GM19239 (cell line): ENCODE data around the gene UGT2A3.
"Not testable (repeated sequence)": the region's sequence is repeated elsewhere in the genome, so short reads cannot be mapped to it uniquely, and the experiment has no call there.

ENCODE experiments used
- DNase-seq: peaks from one replicate; pipeline ENCODE4 v3.0.0; 2011; ENCODE audit warnings: low spot score; ENCODE audit not compliant: insufficient read length
- FAIRE-seq: peaks from 2 replicates; lab custom pipeline; 2011; peaks lifted over from hg19 to GRCh38; lab: Jason Lieb, UNC

UGT2A3 gene

GRCh38 chr4:68951078-68951805 lies at the start of gene UGT2A3:
UGT2A3 (minus strand) TSS chr4:68951804; CDS start chr4:68951760, 44 bp downstream.
- DNase-seq = no peak
- no peak for FAIRE-seq

GRCh38 chr4:68997040-68997439 lies 45.4 kb upstream of the UGT2A3 start:
- DNase-seq (no peak), FAIRE-seq (no peak)

GRCh38 chr4:68995292-68995691 lies 43.7 kb upstream of the UGT2A3 start:
- FAIRE-seq (no peak), DNase-seq (no peak)

DNA sequence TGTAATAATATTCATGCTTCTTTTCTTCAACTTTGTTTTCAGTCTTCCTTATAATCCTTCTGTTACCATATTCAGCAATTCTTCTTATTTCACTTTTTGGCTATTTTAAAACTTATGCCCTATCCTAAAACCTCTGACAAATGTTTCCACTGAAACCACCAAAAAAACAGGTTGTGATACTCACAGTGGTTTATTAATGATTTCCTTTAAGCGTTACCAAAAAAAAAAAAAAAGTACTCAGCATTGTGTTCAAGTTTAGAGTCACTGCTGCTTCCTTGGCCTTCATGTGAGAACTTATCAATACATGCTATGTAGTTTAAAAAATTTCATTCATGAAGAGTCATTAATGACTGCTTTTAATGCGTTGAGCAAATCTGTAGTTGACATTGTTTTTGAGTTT lies 35.4 kb upstream of the UGT2A3 start:
- FAIRE-seq (peak; percentile 84), DNase-seq (peak; percentile 1)

GRCh38 chr4:68985442-68985841 lies 33.8 kb upstream of the UGT2A3 start:
- FAIRE-seq = no peak
- no peak for DNase-seq

DNA sequence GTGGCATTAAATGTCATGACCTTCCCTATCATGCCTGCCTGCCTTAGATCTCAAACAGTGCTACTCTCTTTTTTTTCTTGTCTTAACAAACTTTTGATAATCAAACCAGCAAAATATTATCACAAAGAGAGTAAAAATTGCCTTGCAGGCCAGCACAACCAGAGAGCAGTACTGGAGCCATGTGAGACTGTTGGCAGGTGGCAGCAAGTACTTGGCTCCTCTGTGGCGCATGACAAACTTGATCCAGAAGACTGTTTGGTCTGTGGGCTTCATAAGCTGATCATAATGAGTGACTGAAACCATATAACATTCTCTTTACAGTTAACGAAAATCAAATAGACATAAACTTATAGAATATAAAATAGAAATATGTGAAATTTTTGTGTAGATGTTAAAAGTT lies 33.3 kb upstream of the UGT2A3 start:
- FAIRE-seq (no peak), DNase-seq (no peak)

DNA sequence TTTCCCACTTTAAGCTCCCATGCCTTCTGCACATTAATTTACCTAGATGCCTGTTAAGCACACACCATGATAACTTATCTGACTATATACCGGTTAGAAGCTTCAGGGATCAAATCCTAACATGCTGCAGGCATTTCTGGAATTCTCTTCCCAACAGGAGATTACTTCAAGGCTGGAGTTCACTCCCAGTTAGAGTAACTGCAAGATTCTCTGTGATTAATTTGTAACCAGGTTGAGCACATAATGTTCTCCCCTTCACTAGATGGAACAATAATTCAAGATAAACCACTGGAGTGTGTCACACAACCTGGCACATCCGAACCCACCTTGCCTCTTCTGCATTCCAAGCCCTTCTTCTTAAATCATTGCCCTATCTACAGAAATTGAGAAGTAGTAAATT lies 11.8 kb upstream of the UGT2A3 start:
- FAIRE-seq (no peak), DNase-seq (no peak)

- FAIRE-seq = no peak
- DNase-seq = no peak
Measured at GRCh38 chr4:68962868-68963267, 11.3 kb upstream of the UGT2A3 start.

DNA sequence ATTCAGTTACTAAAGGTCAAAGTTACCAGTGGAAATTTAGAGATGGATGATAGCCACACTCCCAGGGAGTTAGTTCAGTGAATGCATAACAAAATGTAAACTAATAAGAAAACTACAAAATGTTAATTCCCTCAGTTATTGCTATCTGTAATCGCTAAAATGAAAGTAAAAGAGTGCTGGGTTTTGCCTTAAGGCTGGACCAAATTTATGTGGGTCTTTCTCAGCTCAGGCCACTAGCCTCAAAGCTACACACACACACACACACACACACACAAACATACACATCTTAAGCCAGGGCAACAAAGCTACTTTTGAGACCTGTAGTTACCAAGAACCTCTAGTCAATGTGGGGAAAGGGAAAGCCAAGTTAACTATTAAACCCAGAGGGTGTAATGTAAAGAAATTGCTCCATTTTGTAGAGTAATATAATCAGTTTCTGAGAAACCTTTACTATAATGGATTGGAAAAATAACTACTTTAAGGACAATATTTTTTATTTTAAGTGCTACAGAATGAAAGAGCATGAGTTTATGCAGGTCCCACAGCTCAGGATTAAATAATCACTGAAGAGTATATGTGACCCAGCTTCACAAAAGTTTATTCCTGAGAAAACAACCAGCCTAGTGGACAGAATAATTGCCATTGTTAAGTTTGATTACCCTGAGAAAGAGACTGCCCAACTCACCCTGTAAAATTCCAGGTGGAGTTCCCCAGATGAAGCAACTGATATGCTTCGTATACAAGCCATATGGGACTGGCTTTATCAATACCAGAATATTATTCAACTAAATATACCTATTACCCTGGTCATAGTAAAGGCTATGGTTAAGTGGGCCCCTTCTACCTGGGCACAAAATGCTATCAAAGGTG lies 8.9 kb upstream of the UGT2A3 start:
- no peak for DNase-seq
- FAIRE-seq = peak; percentile 85

GRCh38 chr4:68959085-68959484 lies 7.5 kb upstream of the UGT2A3 start:
- DNase-seq, FAIRE-seq: not testable (repeated sequence)

GRCh38 chr4:68954126-68954525 lies 2.5 kb upstream of the UGT2A3 start:
- no peak for FAIRE-seq
- DNase-seq = no peak

DNA sequence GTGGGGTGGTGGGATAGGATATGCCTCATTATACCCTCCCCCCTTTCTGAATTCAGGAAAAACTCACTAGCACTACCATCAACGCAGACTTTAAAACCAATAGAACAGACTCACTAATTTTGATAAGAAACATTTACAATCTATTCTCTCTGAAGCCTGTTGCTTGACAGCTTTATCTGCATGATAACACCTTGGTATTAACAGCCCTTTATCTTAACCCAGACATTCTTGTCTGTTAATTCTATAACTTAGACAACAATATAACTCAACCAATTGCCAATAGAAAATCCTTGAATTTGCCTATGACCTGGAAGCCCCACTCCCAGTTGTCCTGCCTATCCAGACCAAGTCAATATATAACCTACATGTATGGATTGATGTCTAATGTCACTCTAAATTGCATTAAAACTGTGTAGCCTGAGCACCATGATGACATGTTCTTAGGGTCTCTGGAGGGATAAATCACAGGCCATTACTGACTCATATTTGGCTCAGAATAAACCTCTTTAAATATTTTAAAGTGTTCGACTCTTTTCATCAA lies 1.5 kb upstream of the UGT2A3 start:
- FAIRE-seq (no peak), DNase-seq (no peak)

GRCh38 chr4:68951806-68952585 lies 392 bp upstream of the UGT2A3 start:
- FAIRE-seq (no peak), DNase-seq (no peak)

- no peak for DNase-seq
- no peak for FAIRE-seq
Measured at GRCh38 chr4:68950033-68950432, 1.6 kb downstream of the UGT2A3 start.

DNA sequence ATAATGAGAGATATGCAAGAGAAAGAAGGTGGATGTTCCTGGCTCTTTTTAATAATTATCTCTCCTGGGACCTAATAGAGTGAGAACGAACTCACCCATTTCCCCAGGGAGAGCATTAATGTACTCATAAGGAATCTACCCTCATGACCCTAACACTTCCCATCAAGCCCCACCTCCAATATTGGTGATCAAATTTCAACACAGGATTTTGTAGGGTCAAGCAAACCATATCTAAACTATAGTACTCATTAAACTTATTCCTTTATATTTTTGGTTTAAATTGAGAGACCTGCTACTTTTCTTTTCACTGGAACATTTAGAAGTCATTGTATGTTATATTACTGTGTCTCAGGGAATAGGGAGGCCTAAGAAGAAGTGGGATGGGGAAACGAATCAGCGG lies 2.6 kb downstream of the UGT2A3 start:
- FAIRE-seq (no peak), DNase-seq (no peak)

- DNase-seq (no peak), FAIRE-seq (no peak)
Measured at GRCh38 chr4:68948044-68948743, 3.4 kb downstream of the UGT2A3 start.

DNA sequence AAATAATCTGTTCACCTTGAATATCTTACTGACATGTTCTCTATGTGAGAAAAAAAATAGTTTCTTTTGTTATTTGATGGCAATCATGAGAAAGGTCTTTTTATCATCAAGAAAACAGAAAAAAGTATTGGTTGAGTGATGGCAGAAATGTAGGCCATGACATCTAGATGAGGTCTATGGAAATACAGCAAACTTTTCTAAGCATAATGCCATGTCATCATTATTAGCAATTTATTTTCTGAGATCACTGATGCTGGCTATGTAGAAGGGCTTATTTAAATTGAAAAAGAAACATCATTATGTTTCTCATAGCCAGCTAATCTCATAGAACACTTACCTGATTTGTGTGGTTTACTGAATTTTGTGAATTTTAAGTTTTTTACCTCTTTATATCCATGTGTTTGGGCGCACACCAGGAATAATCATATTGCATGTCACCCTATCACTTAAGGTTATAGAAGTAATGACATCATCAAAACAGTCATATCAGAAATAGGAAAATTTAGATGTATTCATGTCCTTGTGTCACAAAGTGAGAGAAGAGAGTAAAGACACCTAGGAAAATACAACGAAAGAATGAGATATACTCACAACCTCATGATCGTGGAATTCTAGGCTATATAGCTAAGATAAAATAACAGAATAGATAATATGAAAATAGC lies 22.4 kb downstream of the UGT2A3 start:
- FAIRE-seq = peak; percentile 31
- DNase-seq = no peak

DNA sequence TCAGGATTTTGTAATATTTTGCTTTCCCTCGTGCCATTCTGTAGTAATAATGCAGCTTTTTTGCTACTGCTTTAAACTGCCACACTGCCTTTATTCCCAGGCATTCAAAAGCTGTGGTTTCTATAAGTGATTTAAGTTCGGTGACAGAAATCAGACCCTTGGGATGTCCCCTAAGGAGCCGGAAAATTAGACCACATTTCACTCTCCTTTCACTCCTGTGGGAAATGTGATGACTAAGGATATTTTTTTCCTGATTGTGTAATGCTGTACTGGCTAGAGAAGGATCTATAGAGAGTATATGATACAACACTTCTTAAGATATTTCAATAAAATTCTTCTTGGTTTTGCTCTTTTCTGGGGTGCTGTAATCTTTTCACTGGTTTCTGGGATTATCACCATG lies 24.4 kb downstream of the UGT2A3 start:
- FAIRE-seq (no peak), DNase-seq (no peak)

DNA sequence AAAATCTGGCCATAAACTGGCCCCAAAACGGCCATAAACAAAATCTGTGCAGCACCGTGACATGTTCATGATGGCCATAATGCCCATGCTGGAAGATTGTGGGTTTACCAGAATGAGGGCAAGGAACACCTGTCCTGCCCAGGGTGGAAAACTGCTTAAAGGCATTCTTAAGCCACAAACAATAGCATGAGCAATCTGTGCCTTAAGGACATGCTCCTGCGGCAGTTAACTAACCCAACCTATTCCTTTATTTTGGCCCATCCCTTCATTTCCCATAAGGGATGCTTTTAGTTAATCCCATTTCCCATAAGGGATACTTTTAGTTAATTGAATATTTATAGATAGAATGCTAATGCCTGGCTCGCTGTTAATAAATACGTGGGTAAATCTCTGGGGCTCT lies 29.4 kb downstream of the UGT2A3 start:
- FAIRE-seq, DNase-seq: not testable (repeated sequence)
